GM12801 (cell line): ENCODE data around the gene BBIP1.

Experiments used
- CTCF ChIP-seq: IDR thresholded peaks from one replicate; pipeline ENCODE4 v1.5.1; 2011; ENCODE audit warnings: control low read depth; ENCODE audit not compliant: insufficient read length; ENCODE audit errors: extremely low read depth

Gene BBIP1

GRCh38 chr10:110870823-110871297 is 48.1 kb downstream of the BBIP1 start:
- no peak for TF ChIP-seq CTCF

- TF ChIP-seq CTCF, result no peak
Measured at GRCh38 chr10:110868981-110869380, 50.0 kb downstream of the BBIP1 start.

GRCh38 chr10:110867807-110868465 is 51.0 kb downstream of the BBIP1 start:
- TF ChIP-seq CTCF, result no peak

- TF ChIP-seq CTCF, result no peak
Measured at GRCh38 chr10:110865809-110866482, 53.0 kb downstream of the BBIP1 start.

- TF ChIP-seq CTCF, result no peak
Measured at GRCh38 chr10:110865186-110865808, 53.7 kb downstream of the BBIP1 start.

- TF ChIP-seq CTCF, result no peak
Measured at GRCh38 chr10:110864662-110865140, 54.3 kb downstream of the BBIP1 start.

- TF ChIP-seq CTCF, result no peak
Measured at GRCh38 chr10:110863956-110864355, 55.0 kb downstream of the BBIP1 start.
